Measurements from ENCODE around the gene CD300H.
"Not testable (repeated sequence)": the region's sequence is repeated elsewhere in the genome, so short reads cannot be mapped to it uniquely, and the experiment has no call there.

The CD300H gene

GRCh38 chr17:74526681-74527080, 40.6 kb downstream of the CD300H start:
- no peak for DNase-seq (ENCODE audit: low spot score)

- no peak for DNase-seq (ENCODE audit: low spot score)
Observed at GRCh38 chr17:74525781-74526288, 41.5 kb downstream of the CD300H start.

- no peak for DNase-seq (ENCODE audit: low spot score)
Observed at GRCh38 chr17:74525465-74525725, 41.9 kb downstream of the CD300H start.

DNA sequence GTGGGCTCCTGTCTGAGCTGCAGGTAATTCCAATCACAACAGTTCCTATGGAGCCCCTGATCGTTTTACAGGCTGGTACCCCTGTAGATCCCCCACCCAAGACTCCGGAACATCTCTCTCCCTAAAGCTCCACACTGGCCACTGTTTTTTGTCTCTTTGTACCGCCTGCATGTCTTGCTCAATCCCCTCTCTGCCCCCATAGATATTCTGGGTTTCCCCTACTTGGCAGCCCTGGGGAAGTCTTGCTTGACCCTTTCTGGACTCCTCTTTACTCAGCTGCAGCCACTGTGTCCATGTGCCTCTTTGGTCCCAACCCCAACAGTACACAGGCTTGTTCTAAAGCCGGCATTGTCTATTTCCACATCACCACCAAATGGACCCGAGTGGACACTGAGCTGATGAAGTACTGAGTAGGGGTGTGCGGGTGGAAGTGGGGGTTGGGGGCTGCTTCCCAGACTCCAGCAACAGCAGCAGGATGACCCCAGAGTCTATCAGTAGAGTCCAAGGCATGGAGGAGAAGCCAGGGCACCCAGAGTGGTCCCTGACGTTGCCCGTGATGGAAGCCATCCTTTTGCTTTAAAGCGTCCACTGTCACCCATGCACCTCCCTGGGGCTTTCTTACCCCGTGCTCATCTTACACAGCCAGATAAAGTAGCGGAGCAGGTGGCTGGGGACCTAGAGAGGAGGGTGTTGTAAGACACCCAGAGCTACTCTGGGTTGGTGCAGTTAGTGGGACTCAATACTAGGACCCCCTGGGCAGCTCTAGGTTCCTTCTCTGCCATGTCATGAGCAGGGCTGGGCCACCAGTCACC, 42.5 kb downstream of the CD300H start:
- no peak for DNase-seq (ENCODE audit: low spot score)

GRCh38 chr17:74523308-74523707, 44.0 kb downstream of the CD300H start:
- DNase-seq (ENCODE audit: low spot score): no peak

DNA sequence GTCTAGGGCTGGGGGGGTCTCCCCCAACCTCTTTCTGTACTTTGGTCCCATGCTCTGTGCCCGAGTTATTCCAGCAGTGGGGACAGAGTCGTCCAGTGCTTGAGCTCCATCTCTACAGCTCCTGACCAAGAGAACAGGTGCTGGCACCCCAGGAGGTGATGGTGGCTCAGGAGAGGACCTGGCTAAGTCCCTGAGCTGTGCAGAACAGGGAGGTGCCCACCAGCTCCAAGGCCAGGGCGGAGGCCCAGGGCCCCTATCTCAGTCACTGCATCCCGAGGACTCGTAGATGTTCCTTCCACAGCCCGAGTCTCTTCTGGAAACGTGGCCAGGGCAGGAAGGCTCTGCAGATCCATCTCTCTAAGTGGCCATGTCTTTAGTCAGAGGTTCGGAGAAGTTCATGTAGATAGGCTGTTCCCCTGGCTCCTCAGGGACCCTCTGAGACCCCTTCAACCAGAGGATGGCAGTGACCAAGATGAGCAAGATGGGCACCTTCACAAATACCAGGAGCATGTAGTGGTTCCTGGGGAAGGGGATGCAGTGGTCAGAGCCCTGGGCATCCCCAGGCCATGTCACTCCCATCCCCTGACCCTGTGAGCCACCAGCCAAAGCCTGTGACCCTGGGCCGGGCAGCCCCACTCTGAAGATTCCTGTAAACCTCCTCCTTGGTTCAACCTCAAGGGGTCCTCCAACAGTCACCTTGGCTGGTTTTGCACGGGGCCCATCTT, 44.8 kb downstream of the CD300H start:
- DNase-seq (ENCODE audit: low spot score): no peak

DNA sequence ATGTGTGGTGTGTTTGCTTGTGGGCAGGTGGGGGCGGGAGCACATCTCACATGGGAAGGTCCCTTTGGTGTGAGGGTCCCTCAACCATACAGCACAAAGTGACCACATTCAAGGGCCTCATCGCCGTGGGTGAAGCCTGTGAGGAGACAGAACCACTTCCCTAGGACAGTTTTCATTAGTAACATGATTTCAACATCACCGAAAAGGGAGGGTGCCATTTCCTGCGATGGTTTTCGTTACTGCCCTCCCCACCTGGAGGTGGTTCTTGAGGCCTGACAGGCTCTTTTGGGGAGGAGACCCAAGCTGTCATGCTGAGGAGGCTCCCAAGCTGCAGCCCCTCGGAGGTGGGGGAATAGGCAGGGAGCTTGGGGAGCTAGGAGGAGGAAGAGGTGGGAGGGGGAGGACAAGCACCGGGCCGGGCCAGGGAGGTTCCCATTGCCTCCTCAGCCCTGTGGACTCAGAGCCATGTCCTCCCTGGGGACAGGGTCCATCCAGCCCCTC, 45.6 kb downstream of the CD300H start:
- no peak for DNase-seq (ENCODE audit: low spot score)

DNA sequence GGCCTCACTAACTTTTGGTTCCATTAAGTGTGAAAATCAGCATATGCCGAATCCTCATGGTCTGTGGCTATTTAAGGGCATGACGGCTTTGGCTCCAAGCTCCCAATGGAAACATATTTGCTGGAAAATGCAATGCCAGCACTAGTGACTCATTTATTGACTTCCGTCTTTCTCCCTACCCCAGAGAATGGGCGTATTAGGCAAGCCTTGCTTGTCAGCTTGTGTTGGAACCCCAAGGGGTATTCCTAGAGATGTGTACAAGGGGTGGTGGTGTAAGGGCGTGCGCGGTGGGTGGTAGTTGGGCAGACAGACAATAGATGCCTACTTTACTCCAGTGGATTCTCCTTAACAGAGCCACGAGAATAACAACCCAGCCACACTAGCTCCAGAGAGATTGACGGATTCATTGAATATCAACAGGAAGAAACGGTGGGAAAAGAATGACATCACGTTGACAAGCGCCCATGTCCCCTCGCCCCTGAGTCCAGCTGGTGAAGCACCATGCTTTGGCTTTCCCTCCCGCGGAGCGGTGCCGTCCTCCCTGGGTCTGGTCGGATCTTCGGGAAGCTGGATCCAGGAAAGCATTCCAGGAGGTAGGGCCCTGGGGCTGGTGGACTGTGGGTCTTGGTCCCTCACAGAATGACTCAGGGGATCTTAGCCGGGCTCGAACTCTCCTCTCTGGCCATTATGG, 46.4 kb downstream of the CD300H start:
- no peak for DNase-seq (ENCODE audit: low spot score)

DNA sequence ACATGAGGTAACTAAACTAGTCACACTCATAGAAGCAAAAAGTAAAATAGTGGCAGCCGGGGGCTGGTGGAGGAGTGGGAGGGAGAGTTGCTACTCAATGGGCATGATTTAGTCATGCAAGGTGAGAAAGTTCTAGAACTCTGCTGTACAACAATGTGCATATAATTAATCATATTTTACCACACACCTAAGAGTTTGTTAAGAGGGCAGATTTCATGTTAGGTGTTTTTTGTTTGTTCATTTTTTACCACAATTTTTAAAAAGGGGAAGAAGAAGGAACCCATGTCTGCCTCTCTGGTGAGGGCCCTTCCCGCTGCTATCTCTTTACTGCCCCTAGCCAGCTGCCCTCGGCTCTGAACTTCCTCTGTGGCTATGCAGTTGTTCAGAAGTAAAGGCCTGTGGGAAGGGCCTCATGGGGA, 47.3 kb downstream of the CD300H start:
- DNase-seq (ENCODE audit: low spot score): no peak

DNA sequence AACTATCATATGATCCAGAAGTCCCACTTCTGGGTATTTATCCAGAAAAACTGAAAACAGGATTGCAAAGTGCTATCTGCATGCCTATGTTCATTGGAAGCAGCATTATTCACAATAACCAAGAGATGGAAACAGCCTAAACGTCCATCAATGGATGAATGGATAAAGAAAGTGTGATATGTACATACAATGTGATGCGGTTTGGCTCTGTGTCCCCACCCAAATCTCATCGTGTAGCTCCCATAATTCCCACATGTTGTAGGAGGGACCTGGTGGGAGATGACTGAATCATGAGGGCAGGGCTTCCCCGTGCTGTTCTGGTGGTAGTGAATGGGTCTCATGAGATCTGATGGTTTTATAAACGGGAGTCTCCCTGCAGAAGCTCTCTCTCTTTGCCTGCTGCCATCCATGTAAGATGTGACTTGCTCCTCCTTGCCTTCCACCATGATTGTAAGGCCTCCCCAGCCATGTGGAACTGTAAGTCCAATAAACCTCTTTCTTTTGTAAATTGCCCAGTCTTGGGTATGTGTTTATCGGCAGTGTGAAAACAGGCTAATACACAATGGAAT, 48.8 kb downstream of the CD300H start:
- DNase-seq (ENCODE audit: low spot score): not testable (repeated sequence)

- no peak for DNase-seq (ENCODE audit: low spot score)
Observed at GRCh38 chr17:74516561-74517328, 50.6 kb downstream of the CD300H start.

DNA sequence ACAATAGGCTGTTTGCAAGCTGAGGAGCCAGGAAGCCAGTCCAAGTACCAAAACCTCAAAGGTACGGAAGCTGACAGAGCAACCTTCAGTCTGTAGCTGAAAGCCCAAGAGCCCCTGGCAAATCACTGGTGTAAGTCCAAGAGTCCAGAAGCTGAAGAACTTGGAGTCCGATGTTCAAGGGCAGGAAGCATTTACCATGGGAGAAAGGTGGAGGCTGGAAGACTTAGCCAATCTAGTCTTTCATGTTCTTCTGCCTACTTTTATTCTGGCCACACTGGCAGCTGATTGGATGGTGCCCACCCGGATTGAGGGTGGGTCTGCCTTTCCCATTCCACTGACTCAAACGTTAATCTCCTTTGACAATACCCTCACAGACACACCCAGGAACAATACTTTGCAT, 51.4 kb downstream of the CD300H start:
- DNase-seq (ENCODE audit: low spot score): no peak

DNA sequence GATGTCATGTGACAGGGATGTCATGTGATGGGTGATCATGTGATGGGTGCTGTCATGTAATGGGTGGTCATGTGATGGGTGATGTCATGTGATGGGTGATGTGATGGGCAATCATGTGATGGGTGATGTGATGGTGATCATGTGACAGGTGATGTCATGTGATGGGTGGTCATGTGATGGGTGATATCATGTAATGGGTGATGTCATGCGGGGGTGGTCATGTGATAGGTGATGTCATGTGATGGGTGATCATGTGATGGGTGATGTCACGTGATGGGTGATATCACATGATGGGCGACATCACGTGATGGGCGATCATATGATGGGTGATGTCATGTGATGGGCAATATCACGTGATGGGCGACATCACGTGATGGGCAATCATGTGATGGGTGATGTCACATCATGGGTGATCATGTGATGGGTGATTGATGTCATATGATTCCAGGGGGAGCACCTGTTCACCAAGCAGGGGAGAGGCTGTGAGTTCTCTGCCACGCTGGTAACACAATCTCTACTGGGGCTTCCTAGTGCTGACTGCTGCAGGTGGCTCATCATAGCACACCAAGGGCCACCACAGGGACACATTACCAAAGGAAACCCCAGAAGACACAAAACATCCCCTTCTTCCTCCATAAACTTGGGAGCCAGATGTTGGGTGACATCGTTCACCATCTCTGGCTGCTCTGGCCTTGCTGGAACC, 52.5 kb downstream of the CD300H start:
- no peak for DNase-seq (ENCODE audit: low spot score)

GRCh38 chr17:74513987-74514631, 53.2 kb downstream of the CD300H start:
- no peak for DNase-seq (ENCODE audit: low spot score)

- no peak for DNase-seq (ENCODE audit: low spot score)
Observed at GRCh38 chr17:74512624-74513091, 54.7 kb downstream of the CD300H start.

- no peak for DNase-seq (ENCODE audit: low spot score)
Observed at GRCh38 chr17:74512036-74512435, 55.3 kb downstream of the CD300H start.
